GM19468 (cell line): ENCODE data around the gene LIN7A.

Experiments
- ATAC-seq: cut with Tn5 transposase; IDR thresholded peaks from one replicate; pipeline ENCODE4 v1.9.1; 2021; ENCODE audit warnings: mild to moderate bottlenecking, moderate library complexity, moderate number of reproducible peaks; ENCODE audit not compliant: unreplicated experiment; ENCODE audit errors: extremely low read depth

LIN7A gene

GRCh38 chr12:80862531-80862930 lies 75.2 kb downstream of the LIN7A start:
- ATAC-seq = no peak

- ATAC-seq = no peak
Observed at GRCh38 chr12:80861641-80862378, 75.9 kb downstream of the LIN7A start.

GRCh38 chr12:80860928-80861327 lies 76.8 kb downstream of the LIN7A start:
- no peak for ATAC-seq

- no peak for ATAC-seq
Observed at GRCh38 chr12:80860206-80860605, 77.5 kb downstream of the LIN7A start.

- ATAC-seq = no peak
Observed at GRCh38 chr12:80858356-80858755, 79.4 kb downstream of the LIN7A start.

GRCh38 chr12:80857311-80857710 lies 80.4 kb downstream of the LIN7A start:
- no peak for ATAC-seq

GRCh38 chr12:80849337-80849736 lies 88.4 kb downstream of the LIN7A start:
- no peak for ATAC-seq

GRCh38 chr12:80848858-80849257 lies 88.9 kb downstream of the LIN7A start:
- ATAC-seq = no peak

- no peak for ATAC-seq
Observed at GRCh38 chr12:80847575-80847974, 90.2 kb downstream of the LIN7A start.

GRCh38 chr12:80846952-80847351 lies 90.8 kb downstream of the LIN7A start:
- no peak for ATAC-seq

GRCh38 chr12:80845639-80846038 lies 92.1 kb downstream of the LIN7A start:
- ATAC-seq = no peak

- ATAC-seq = no peak
Observed at GRCh38 chr12:80843969-80844368, 93.8 kb downstream of the LIN7A start.

- ATAC-seq = no peak
Observed at GRCh38 chr12:80838708-80839107, 99.0 kb downstream of the LIN7A start.

GRCh38 chr12:80838024-80838658 lies 99.6 kb downstream of the LIN7A start:
- ATAC-seq = no peak

- ATAC-seq = peak; percentile 43
Observed at GRCh38 chr12:80837342-80837978, 100.3 kb downstream of the LIN7A start.

GRCh38 chr12:80834724-80835123 lies 103.0 kb downstream of the LIN7A start:
- ATAC-seq = no peak

- no peak for ATAC-seq
Observed at GRCh38 chr12:80830533-80831088, 107.1 kb downstream of the LIN7A start.

GRCh38 chr12:80829767-80830166 lies 108.0 kb downstream of the LIN7A start:
- no peak for ATAC-seq

GRCh38 chr12:80825506-80825905 lies 112.2 kb downstream of the LIN7A start:
- no peak for ATAC-seq

- no peak for ATAC-seq
Observed at GRCh38 chr12:80823393-80823792, 114.3 kb downstream of the LIN7A start.

- ATAC-seq = peak; percentile 31
Observed at GRCh38 chr12:80821513-80822000, 116.2 kb downstream of the LIN7A start.
